Activated CD8-positive, alpha-beta memory T cell treated with anti-CD3 and anti-CD28 coated beads for 1 hour (primary cell): ENCODE data around the gene NID2.

ENCODE experiments used
- DNase-seq, 2 donors: peaks; one replicate each; pipeline ENCODE4 v3.0.0-alpha.2; 2020; ENCODE audit warnings: low read depth in 1 of 2; ENCODE audit errors: extremely low read depth in 1 of 2

The NID2 gene

GRCh38 chr14:52031781-52032180, 37.1 kb downstream of the NID2 start:
- no peak for DNase-seq

GRCh38 chr14:52029881-52030280, 39.0 kb downstream of the NID2 start:
- DNase-seq: no peak

GRCh38 chr14:52026901-52027300, 42.0 kb downstream of the NID2 start:
- no peak for DNase-seq

GRCh38 chr14:52026017-52026660, 42.7 kb downstream of the NID2 start:
- no peak for DNase-seq

GRCh38 chr14:52025310-52025709, 43.5 kb downstream of the NID2 start:
- DNase-seq: no peak

- no peak for DNase-seq
Measured at GRCh38 chr14:52023518-52023917, 45.3 kb downstream of the NID2 start.

- no peak for DNase-seq
Measured at GRCh38 chr14:52021957-52022600, 46.8 kb downstream of the NID2 start.

GRCh38 chr14:52020866-52021717, 47.8 kb downstream of the NID2 start:
- no peak for DNase-seq

GRCh38 chr14:52020161-52020714, 48.6 kb downstream of the NID2 start:
- no peak for DNase-seq

- DNase-seq: no peak
Measured at GRCh38 chr14:52018970-52019369, 49.9 kb downstream of the NID2 start.

GRCh38 chr14:52018252-52018651, 50.6 kb downstream of the NID2 start:
- no peak for DNase-seq

GRCh38 chr14:52015411-52016030, 53.3 kb downstream of the NID2 start:
- no peak for DNase-seq

- no peak for DNase-seq
Measured at GRCh38 chr14:52014601-52015267, 54.1 kb downstream of the NID2 start.

- no peak for DNase-seq
Measured at GRCh38 chr14:52013984-52014600, 54.8 kb downstream of the NID2 start.

GRCh38 chr14:52012635-52013034, 56.2 kb downstream of the NID2 start:
- DNase-seq: no peak

GRCh38 chr14:52011523-52011922, 57.3 kb downstream of the NID2 start:
- no peak for DNase-seq

GRCh38 chr14:52010173-52010693, 58.6 kb downstream of the NID2 start:
- DNase-seq: no peak

GRCh38 chr14:52008136-52008535, 60.7 kb downstream of the NID2 start:
- no peak for DNase-seq

GRCh38 chr14:52007637-52008036, 61.2 kb downstream of the NID2 start:
- no peak for DNase-seq

- no peak for DNase-seq
Measured at GRCh38 chr14:52007211-52007610, 61.6 kb downstream of the NID2 start.
